ENCODE data around the gene SLC25A10.

DNA sequence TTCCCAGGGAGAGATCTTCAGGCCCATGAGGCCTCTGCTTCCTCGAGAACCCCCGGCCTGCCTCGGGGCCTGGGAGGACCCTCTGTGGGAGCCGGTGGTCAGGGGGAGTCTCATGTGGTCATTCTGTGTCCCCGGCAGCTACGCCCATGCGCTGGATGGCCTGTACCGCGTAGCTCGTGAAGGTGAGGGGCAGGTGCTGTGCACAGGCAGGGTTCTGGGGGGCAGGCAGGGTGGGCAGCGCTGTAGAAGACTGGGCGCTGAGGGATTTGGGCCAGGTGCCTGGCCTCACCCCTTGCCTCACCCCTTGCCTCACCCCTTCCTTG is 4.6 kb downstream of the SLC25A10 start:
- no peak for TF ChIP-seq CTCF (IDR thresholded peaks at IDR 0.05)
- no peak for TF ChIP-seq POLR2A (IDR thresholded peaks at IDR 0.05)
